ENCODE results near the gene CCDC181. TPM values are rescaled to one million over a fixed set of nuclear protein-coding genes. Genes with fewer than 3 reads are reported as not detected.
"Not testable (repeated sequence)": the region's sequence is repeated elsewhere in the genome, so short reads cannot be mapped to it uniquely, and the experiment has no call there.

Gene CCDC181
- total and polyA plus RNA-seq, 2 experiments from 2014 or later, result 0.79 to 1.3 TPM

GRCh38 chr1:169414952-169415351 lies 12.3 kb downstream of the CCDC181 start:
- no peak for DNase-seq (ENCODE audit: low spot score)
- Histone ChIP-seq H3K4me2 (no peak overlapping the region), H3K27me3 (no peaks in the 10 kb centered on the region), H4K20me1 (ENCODE audit: insufficient read depth, poor library complexity, severe bottlenecking) (no peaks in the 10 kb centered on the region), H2AFZ (no peak overlapping the region), H3K4me3 (no peak overlapping the region), H3K36me3 (replicated peaks; ENCODE audit: insufficient read depth, low read depth) (no peaks in the 10 kb centered on the region), H3K4me1 (ENCODE audit: insufficient read depth) (no peaks in the 10 kb centered on the region), H3K79me2 (no peaks in the 10 kb centered on the region), H3K9me2 (replicated peaks; ENCODE audit: insufficient read depth) (no peaks in the 10 kb centered on the region), H3K9me3 (ENCODE audit: low read depth) (peaks cover 3% of the 10 kb centered on the region), H3K27ac (no peak overlapping the region)
- 93% methylated on average over 2 of the region's 2 CpGs for WGBS (ENCODE audit: low lambda C conversion rate, missing lambda C conversion rate)
- TF ChIP-seq EZH2 (IDR thresholded peaks at IDR 0.05; ENCODE audit: borderline replicate concordance), result no peak

- not testable (repeated sequence) for H3K79me2 ChIP-seq; H2AFZ ChIP-seq; H3K4me2 ChIP-seq; H3K36me3 ChIP-seq (replicated peaks; ENCODE audit: insufficient read depth, low read depth); H3K27me3 ChIP-seq; DNase-seq (ENCODE audit: low spot score); H3K9me2 ChIP-seq (replicated peaks; ENCODE audit: insufficient read depth); H3K27ac ChIP-seq; H4K20me1 ChIP-seq (ENCODE audit: insufficient read depth, poor library complexity, severe bottlenecking); H3K4me3 ChIP-seq; H3K4me1 ChIP-seq (ENCODE audit: insufficient read depth); H3K9me3 ChIP-seq (ENCODE audit: low read depth)
- 93% methylated on average over 5 of the region's 5 CpGs for WGBS (ENCODE audit: low lambda C conversion rate, missing lambda C conversion rate)
Observed at GRCh38 chr1:169408340-169408739, 18.9 kb downstream of the CCDC181 start.

DNA sequence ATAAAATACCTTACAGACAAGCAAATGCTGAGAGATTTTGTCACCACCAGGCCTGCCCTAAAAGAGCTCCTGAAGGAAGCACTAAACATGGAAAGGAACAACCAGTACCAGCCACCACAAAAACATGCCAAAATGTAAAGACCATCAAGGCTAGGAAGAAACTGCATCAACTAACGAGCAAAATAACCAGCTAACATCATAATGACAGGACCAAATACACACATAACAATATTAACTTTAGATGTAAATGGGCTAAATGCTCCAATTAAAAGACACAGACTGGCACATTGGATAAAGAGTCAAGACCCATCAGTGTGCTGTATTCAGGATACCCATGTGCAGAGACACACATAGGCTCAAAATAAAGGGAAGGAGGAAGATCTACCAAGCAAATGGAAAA lies 24.7 kb downstream of the CCDC181 start:
- not testable (repeated sequence) for H3K9me2 ChIP-seq (replicated peaks; ENCODE audit: insufficient read depth); H2AFZ ChIP-seq; H3K36me3 ChIP-seq (replicated peaks; ENCODE audit: insufficient read depth, low read depth); H3K4me3 ChIP-seq; H3K27me3 ChIP-seq; H3K9me3 ChIP-seq (ENCODE audit: low read depth); H3K27ac ChIP-seq; DNase-seq (ENCODE audit: low spot score); H4K20me1 ChIP-seq (ENCODE audit: insufficient read depth, poor library complexity, severe bottlenecking); H3K4me1 ChIP-seq (ENCODE audit: insufficient read depth); H3K4me2 ChIP-seq; H3K79me2 ChIP-seq
- WGBS (ENCODE audit: low lambda C conversion rate, missing lambda C conversion rate), result 100% methylated on average over 1 of the region's 1 CpG

- Histone ChIP-seq H3K36me3 (replicated peaks; ENCODE audit: insufficient read depth, low read depth) (no peaks in the 10 kb centered on the region), H3K79me2 (no peaks in the 10 kb centered on the region), H3K9me3 (ENCODE audit: low read depth) (no peaks in the 10 kb centered on the region), H3K4me1 (ENCODE audit: insufficient read depth) (no peaks in the 10 kb centered on the region), H4K20me1 (ENCODE audit: insufficient read depth, poor library complexity, severe bottlenecking) (no peaks in the 10 kb centered on the region), H3K4me3 (no peak overlapping the region), H3K9me2 (replicated peaks; ENCODE audit: insufficient read depth) (no peaks in the 10 kb centered on the region), H3K4me2 (no peak overlapping the region), H3K27me3 (no peaks in the 10 kb centered on the region), H3K27ac (no peak overlapping the region), H2AFZ (no peak overlapping the region)
- TF ChIP-seq EZH2phosphoT487 (IDR thresholded peaks at IDR 0.05; ENCODE audit: low read depth, severe bottlenecking, unreplicated experiment), result no peak
- no peak for TF ChIP-seq CTCF (IDR thresholded peaks at IDR 0.05; ENCODE audit: poor library complexity)
- TF ChIP-seq EZH2 (IDR thresholded peaks at IDR 0.05; ENCODE audit: borderline replicate concordance), result no peak
- over 99% methylated on average over 3 of the region's 3 CpGs for WGBS (ENCODE audit: low lambda C conversion rate, missing lambda C conversion rate)
- DNase-seq (ENCODE audit: low spot score), result no peak
Observed at GRCh38 chr1:169395955-169396354, 31.3 kb downstream of the CCDC181 start.

- Histone ChIP-seq H3K27ac (no peak overlapping the region), H3K9me2 (replicated peaks; ENCODE audit: insufficient read depth) (no peaks in the 10 kb centered on the region), H3K4me3 (no peak overlapping the region), H3K27me3 (no peaks in the 10 kb centered on the region), H3K36me3 (replicated peaks; ENCODE audit: insufficient read depth, low read depth) (no peaks in the 10 kb centered on the region), H3K4me2 (no peak overlapping the region), H4K20me1 (ENCODE audit: insufficient read depth, poor library complexity, severe bottlenecking) (no peaks in the 10 kb centered on the region), H3K79me2 (no peaks in the 10 kb centered on the region), H3K4me1 (ENCODE audit: insufficient read depth) (no peaks in the 10 kb centered on the region), H2AFZ (no peak overlapping the region), H3K9me3 (ENCODE audit: low read depth) (no peaks in the 10 kb centered on the region)
- WGBS (ENCODE audit: low lambda C conversion rate, missing lambda C conversion rate), result 100% methylated on average over 1 of the region's 1 CpG
- no peak for DNase-seq (ENCODE audit: low spot score)
- no peak for TF ChIP-seq EZH2 (IDR thresholded peaks at IDR 0.05; ENCODE audit: borderline replicate concordance)
Observed at GRCh38 chr1:169392406-169392805, 34.9 kb downstream of the CCDC181 start.
